ENCODE results near the gene KRT37.

- TF ChIP-seq CTCF (conservative IDR thresholded peaks at IDR 0.05; ENCODE audit: low read depth, low read length) (no peak), EZH2phosphoT487 (IDR thresholded peaks at IDR 0.05; ENCODE audit: borderline replicate concordance, low read length) (no peak), EZH2 (IDR thresholded peaks at IDR 0.05; ENCODE audit: low read length, unreplicated experiment) (no peak)
Observed at GRCh38 chr17:41457676-41458075, 33.3 kb upstream of the KRT37 start.

Data from PC-3 (cell line).